Activated CD8-positive, alpha-beta T cell treated with anti-CD3 and anti-CD28 coated beads for 36 hours (primary cell): ENCODE measurements around the gene UCN3. TPM values are rescaled to one million over a fixed set of nuclear protein-coding genes. Genes with fewer than 3 reads are reported as not detected.

Source experiments
- ATAC-seq: fragments of 200-7000 bp; cut with Tn5 transposase; one replicate; pipeline ENCODE4 v1.10.0; 2021; ENCODE audit warnings: mild to moderate bottlenecking, moderate library complexity
- CTCF ChIA-PET: fragments of 350-600 bp; sonication (Branson Sonifier 250); formaldehyde crosslinking; loops from one replicate; lab custom pipeline; 2021; ENCODE audit warnings: antibody characterized with exemption; lab: Charles Lee
- POLR2A ChIA-PET: fragments of 350-600 bp; sonication (Branson Sonifier 250); formaldehyde crosslinking; loops from one replicate; lab custom pipeline; 2021; ENCODE audit warnings: antibody characterized with exemption; lab: Charles Lee
- DNase-seq: peaks from one replicate; pipeline ENCODE4 v3.0.0-alpha.2; 2020
- H3K27ac Mint-ChIP-seq: one replicate; pipeline ENCODE4 v1.8.0; 2021; ENCODE audit warnings: mild to moderate bottlenecking, mixed read lengths
- H3K27me3 Mint-ChIP-seq: one replicate; pipeline ENCODE4 v1.8.0; 2021; ENCODE audit warnings: mixed read lengths
- H3K36me3 Mint-ChIP-seq: one replicate; pipeline ENCODE4 v1.8.0; 2021; ENCODE audit warnings: low read depth, mixed read lengths
- H3K4me1 Mint-ChIP-seq: one replicate; pipeline ENCODE4 v1.8.0; 2021; ENCODE audit warnings: low read depth, mixed read lengths
- H3K4me3 Mint-ChIP-seq: one replicate; pipeline ENCODE4 v1.8.0; 2021; ENCODE audit warnings: mild to moderate bottlenecking, moderate library complexity, mixed read lengths
- H3K9me3 Mint-ChIP-seq: one replicate; pipeline ENCODE4 v1.8.0; 2021; ENCODE audit warnings: mixed read lengths
- CTCF ChIP-seq: fragments of 200-600 bp; IDR thresholded peaks from one replicate; pipeline ENCODE4 v1.8.0; 2022; ENCODE audit warnings: antibody characterized with exemption, mild to moderate bottlenecking
- intact Hi-C: fragments of 100-400 bp; cut with micrococcal nuclease; formaldehyde crosslinking; loops from one replicate; pipeline ENCODE4 v1.10.0; 2022
- total RNA-seq, 2 experiments: library from RNA; stranded (reverse); gene quantifications; one replicate each; pipeline ENCODE4 v1.2.3, GENCODE V29; 2021

Gene UCN3
- total RNA-seq, 2 experiments from 2014 or later, result not detected

- no peak for TF ChIP-seq CTCF
- POLR2A ChIA-PET, result no interaction called here
- no peak for ATAC-seq
- Mint-ChIP-seq H3K4me3 (no peak overlapping the region), H3K9me3 (peaks cover 5% of the 10 kb centered on the region), H3K36me3 (no peaks in the 10 kb centered on the region), H3K4me1 (peaks cover 10% of the 10 kb centered on the region), H3K27ac (no peak overlapping the region), H3K27me3 (no peaks in the 10 kb centered on the region)
- DNase-seq, result no peak
- CTCF ChIA-PET, result no interaction called here
- intact Hi-C loops, result no loop called here
Measured at GRCh38 chr10:5323446-5323845, 41.3 kb upstream of the UCN3 start.

GRCh38 chr10:5325076-5325475 lies 39.7 kb upstream of the UCN3 start:
- H3K36me3 Mint-ChIP-seq, result no peaks in the 10 kb centered on the region
- no peaks in the 10 kb centered on the region for H3K4me1 Mint-ChIP-seq
- H3K27me3 Mint-ChIP-seq, result no peaks in the 10 kb centered on the region
- TF ChIP-seq CTCF, result no peak
- intact Hi-C loops, result no loop called here
- POLR2A ChIA-PET, result no interaction called here
- DNase-seq (no peak), ATAC-seq (no peak)
- H3K4me3 Mint-ChIP-seq, result no peak overlapping the region
- H3K27ac Mint-ChIP-seq, result no peak overlapping the region
- CTCF ChIA-PET, result no interaction called here
- peaks cover 5% of the 10 kb centered on the region for H3K9me3 Mint-ChIP-seq

GRCh38 chr10:5334196-5334880 lies 30.4 kb upstream of the UCN3 start:
- ChIA-PET POLR2A (interaction anchor here (0.7 kb wide), 1 partner anchor 482 kb away, joined by 3 read pairs; no protein-coding TSS in a partner anchor), CTCF (no interaction called here)
- no peak for ATAC-seq
- H3K4me3 Mint-ChIP-seq, result no peak overlapping the region
- no peaks in the 10 kb centered on the region for H3K9me3 Mint-ChIP-seq
- no peaks in the 10 kb centered on the region for H3K36me3 Mint-ChIP-seq
- H3K27me3 Mint-ChIP-seq, result no peaks in the 10 kb centered on the region
- intact Hi-C loops, result no loop called here
- DNase-seq, result no peak
- TF ChIP-seq CTCF, result no peak
- H3K4me1 Mint-ChIP-seq, result no peaks in the 10 kb centered on the region
- no peak overlapping the region for H3K27ac Mint-ChIP-seq

GRCh38 chr10:5338010-5338409 lies 26.8 kb upstream of the UCN3 start:
- Mint-ChIP-seq H3K27ac (no peak overlapping the region), H3K4me3 (no peak overlapping the region), H3K36me3 (no peaks in the 10 kb centered on the region), H3K9me3 (no peaks in the 10 kb centered on the region), H3K27me3 (no peaks in the 10 kb centered on the region), H3K4me1 (no peaks in the 10 kb centered on the region)
- POLR2A ChIA-PET, result no interaction called here
- intact Hi-C loops, result no loop called here
- ATAC-seq (no peak), DNase-seq (no peak)
- CTCF ChIA-PET, result no interaction called here
- no peak for TF ChIP-seq CTCF

GRCh38 chr10:5343092-5343491 lies 21.7 kb upstream of the UCN3 start:
- Mint-ChIP-seq H3K4me3 (no peak overlapping the region), H3K9me3 (no peaks in the 10 kb centered on the region), H3K36me3 (no peaks in the 10 kb centered on the region), H3K27me3 (no peaks in the 10 kb centered on the region), H3K27ac (no peak overlapping the region), H3K4me1 (no peaks in the 10 kb centered on the region)
- DNase-seq (no peak), ATAC-seq (no peak)
- TF ChIP-seq CTCF, result no peak
- ChIA-PET CTCF (interaction anchor here (1.3 to 1.4 kb wide), 4 partner anchors 12 to 493 kb away, joined by 3 to 5 read pairs (median 4); no protein-coding TSS in a partner anchor), POLR2A (no interaction called here)
- intact Hi-C loops, result no loop called here
